Stimulated activated CD4-positive, alpha-beta T cell treated with anti-CD3 and anti-CD28 coated beads, Interleukin-2, amount 100 ng/mL, for 48 hours (primary cell): ENCODE results near the gene HSPA12B.

Experiments
- DNase-seq, 2 donors: peaks; one replicate each; pipeline ENCODE4 v3.0.0-alpha.2; 2020

Gene HSPA12B

DNA sequence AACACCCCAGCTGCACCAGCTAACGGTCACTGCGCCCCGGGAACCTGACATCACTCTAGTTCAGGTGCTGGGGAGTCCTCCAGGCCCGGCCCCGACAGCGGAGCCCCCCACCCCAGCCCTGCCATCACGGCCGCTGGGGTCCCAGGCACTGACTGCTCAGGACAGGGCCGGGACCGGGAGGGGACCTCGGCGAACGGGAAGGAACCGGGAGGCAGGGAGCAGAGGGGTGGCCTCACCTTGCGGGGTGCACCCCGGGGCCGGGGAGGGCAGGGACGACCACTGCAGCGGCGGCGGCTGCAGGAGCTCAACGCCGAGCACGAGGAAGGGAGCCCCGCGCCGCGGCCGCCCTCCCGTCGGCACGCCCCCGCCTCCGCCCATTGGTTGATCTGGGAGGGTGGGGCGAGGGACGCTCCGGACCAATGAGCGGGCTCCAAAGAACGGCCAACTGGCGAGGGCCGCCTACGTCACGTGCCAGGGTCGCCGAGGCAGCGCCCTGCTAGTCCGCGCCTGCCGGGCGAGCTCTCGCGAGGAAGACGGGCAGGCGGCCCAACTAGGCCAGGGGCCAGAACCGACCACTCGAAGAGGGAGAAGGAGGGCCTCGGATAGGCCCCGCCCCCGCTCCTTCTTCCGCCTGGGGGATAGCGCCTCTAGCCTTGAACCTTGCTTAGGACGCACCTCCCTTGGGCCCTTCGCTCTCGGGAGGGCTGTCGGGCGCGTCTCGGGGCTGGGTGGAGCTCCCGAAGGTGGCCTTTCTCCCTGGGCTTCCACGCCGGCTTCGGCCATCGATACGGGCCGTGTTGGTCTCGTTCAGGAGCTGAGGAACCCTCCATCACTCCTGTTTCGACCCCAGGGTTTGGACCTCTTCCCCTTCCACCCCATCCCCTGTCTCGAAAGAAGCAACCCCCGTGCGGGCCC is 35.2 kb downstream of the HSPA12B start, which contains the start of gene ADISSP:
Gene ADISSP (minus strand): TSS at position 327 of the 915 bp plus-strand sequence. CDS start 7,653 bp downstream, outside the sequence.
- DNase-seq: peak; percentile 94 to 96

DNA sequence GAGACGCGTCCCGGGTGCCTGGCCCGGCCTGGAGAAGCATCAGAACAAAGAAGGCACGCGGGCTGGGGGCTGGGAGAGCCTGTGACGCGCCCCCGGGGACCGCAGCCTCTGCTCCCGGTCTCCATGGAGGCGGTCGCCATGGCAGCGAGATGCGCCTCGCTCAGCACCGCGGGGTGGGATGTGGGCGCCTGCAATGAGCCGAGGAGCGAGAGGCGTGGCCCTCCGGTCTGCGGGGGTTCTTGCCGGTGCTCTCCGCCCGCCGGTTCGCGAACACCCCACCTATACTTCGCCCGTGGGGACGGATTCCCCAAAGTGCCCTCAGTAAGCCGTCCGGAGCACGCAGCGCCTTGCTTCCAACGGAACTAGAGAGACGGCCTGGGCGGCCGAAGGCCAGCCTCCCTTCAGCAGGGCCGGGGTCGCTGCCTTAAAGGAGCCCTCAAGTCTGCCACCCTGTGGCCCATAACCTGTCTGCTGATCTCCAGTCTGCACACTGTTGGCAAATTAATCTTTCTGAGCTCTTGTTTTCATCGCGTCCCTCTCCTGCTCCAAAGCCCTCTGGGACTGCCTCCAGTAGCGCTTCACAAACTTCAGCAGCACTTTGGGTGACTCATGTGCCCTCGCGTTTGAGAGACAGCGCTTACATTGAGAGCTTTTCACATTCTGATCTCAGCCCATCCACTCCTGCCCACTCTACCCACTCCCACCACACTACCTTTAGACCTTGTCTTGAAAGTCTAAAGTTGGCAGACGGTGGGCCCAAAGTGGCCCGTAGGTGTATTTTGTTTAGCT is 36.1 kb downstream of the HSPA12B start:
- peak; percentile 57 to 62 for DNase-seq

DNA sequence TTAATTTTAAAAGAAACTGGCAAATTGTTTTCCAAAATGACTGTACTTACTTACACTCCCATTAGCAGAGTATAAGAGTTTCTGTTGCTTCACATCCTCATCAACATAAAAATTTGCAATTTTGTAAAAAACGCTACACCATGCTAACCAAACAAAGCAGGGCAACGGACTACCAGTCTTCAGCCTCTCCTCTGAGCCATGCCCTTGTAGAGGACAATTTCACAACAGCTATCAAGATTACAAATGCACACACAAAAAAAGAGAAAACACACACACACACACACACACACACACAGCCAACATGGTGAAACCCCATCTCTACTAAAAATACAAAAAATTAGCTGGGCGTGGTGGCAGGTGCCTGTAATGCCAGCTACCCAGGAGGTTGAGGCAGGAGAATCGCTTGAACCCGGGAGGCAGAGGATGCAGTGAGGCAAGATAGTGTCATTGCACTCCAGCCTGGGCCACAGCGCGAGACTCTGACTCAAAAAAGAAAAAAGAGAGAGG is 39.1 kb downstream of the HSPA12B start:
- DNase-seq: no peak

DNA sequence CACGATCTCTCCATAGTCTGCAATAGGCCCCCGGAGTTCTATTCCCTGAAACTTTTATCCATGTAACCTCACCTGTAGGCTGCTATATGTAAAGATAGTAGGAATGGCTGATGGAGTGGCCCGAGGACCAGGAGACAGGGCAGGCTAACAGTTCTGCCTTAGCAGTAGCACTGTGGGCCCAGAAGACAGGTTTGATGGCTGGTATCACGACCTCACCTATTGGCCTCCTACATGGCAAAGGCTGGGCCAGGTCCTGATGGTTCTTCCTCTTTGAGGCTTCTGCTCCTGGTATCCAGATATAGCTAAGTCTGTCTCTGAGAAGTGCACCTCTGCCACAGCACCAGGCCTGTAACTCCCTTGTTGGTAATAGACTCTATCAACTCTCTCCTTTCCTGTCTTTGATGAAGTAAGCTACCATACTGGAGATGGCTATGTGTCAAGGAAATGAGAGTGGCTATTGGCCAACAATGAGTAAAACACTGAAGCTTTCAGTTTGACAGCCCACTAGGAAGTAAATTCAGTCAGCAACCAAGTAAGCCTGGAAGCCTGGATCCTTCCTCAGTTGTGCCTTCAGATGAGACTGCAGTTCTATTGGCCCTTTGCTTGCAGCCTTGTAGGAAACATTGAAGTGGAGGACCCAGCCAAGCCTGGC is 43.1 kb downstream of the HSPA12B start:
- no peak for DNase-seq

DNA sequence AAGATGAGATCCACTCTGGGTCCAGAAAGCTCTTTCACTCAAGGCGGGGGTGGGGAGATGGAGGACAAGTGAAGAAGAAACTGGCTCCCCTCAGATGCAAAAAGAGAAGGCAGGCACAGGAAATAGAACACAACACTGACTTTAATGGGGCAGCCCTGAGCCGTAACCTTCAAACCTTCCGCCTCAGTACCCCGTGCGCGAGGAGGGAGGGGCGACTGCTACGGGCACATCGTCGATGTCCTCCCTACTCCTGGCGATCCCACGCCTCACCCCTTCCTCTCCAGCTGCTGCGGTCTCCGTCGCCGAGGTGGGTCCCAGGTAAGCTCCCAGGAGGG is 44.9 kb downstream of the HSPA12B start:
- DNase-seq: no peak

DNA sequence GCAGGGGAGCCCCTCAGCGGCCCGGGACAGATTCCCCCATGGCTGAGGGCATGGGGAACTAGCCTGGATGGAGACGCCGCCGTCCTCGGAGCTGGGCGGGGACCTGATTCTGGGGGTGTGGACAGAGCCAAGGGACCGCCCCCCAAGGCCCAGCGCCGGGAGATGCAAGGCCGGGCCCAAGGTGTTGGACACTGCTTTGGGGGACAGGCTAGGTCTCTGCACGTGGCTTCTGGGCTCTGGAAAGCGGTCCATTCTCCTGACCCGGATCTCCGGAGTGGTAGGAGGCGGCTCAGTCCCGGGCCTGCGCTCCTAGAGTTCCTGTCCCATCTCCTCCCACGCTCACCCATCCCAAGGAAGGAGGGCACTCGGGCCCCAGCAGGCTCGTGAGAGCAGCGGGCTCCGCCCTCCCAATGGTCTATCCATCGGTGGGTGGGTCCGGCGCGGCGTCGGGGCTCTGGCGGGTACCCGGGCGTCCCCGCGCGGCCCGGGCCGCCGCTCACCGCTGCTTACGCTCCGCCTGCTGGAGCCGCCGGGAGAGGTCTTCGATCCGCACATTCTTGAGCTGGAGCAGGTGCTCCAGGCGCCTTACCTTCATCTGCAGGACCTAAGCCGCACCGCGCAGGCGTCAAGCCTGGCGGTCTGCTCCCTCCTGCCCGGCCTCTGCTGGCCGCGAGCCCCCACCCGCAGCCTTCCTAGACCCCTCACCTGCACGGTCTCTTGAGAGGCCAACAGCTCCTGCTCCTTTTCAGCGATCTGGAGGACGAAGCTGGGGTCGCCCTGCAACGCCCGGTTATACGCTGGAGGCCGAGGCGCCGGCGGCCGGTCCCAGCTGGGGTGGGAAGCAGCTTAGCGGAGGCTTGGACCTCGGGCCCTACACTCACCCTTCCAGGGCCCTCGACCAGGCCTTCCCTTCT is 45.5 kb downstream of the HSPA12B start:
- peak in 1 of 2 donors; percentile 52 for DNase-seq

DNA sequence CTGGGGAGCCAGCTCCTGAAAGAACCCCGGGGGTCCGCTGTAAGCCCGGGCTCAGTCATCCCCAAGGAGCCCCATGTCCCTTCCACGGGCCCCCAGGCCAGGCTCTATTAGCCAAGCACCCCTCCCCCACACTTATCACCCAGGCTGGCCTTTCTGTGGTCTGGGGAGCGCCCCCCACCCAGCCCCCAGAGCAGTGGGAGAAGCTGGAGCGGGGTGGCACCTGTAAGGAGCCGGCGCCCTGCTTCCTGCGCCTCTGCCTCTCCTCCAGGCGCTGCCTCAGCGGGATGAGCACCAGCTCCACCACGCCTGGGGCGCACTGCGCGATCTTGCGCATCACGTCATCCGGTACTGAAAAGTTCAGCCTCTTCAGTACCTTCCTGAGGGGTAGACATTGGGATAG is 46.5 kb downstream of the HSPA12B start:
- no peak for DNase-seq

DNA sequence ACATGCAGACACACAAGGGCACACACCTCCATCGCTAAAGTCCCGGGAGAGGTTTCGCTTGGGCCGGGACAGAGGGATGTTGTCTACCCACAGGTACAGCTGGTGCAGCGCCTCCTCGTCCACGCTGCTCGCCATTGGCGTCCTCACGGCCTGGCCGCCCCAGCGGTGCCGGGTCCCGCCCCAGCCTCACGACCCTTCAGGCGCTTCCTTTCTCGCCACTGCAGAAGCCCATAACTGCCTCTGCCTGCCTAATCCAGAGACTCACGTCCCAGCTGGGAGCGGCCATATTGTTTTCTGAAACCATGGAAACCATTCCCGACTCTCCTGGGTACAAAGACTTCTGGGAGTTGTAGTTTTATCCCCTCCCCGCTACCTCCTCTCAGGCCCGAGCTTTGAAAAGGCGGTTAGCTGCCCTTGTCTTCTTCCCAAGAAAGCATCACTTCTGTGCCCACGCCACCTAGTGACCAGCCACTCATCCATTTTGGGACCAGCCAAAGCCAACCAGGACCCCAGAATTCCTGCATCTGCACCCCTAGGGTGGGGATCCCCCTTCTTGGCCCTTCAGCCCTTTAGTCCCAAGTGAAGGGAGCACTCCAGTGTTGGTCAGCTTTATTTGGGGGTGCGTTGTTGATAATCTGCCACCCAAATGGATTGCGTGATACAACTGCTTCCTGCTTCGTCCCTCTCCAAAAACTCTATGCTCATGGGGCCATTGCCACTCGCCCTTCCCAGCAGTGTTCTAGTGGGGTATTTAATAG is 48.8 kb downstream of the HSPA12B start, which contains the start of gene SPEF1:
Gene SPEF1 (minus strand): TSS at position 296 of the 758 bp plus-strand sequence. CDS start 161 bp downstream, at position 135.
- DNase-seq: no peak

DNA sequence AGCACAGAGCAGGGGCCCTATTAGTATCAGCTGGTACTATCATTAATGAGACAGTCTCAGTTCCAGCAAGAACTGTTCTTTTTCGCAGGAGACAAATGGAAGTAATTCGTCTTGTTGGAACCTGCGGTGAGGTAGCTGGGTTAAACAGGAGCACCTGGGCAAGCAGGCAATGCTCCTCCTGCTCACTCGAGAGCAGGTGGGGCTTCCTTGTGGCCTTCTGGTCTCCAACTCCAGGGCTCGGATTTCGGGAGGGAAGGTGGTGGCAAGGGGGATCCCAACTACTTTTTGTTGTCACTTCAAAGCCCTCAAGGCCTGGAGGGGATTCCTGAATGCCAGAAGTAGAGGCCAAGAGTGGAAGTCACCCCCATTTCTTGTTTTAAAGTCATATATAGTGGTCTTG is 50.1 kb downstream of the HSPA12B start:
- no peak for DNase-seq

DNA sequence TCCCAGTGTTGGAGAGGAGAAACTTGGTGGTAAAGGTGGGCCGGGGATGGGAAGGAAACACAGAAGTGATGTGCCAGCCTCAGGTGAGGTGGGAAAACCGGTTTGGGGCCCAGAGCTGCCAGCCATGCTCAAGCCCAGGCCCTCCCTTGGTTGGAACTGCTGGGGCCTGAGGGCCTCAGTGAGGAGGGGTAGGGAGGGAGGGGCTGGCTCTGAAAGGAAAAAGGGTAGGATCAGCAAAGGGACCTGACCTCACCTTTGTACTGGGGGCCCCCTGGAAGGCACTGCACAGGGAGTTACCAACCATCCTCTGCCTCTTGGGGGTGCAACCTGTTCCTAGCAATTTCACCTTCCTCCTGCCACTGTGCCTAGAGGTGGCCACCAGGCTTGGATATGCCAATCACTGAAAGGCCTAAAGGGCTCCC is 50.6 kb downstream of the HSPA12B start:
- no peak for DNase-seq

DNA sequence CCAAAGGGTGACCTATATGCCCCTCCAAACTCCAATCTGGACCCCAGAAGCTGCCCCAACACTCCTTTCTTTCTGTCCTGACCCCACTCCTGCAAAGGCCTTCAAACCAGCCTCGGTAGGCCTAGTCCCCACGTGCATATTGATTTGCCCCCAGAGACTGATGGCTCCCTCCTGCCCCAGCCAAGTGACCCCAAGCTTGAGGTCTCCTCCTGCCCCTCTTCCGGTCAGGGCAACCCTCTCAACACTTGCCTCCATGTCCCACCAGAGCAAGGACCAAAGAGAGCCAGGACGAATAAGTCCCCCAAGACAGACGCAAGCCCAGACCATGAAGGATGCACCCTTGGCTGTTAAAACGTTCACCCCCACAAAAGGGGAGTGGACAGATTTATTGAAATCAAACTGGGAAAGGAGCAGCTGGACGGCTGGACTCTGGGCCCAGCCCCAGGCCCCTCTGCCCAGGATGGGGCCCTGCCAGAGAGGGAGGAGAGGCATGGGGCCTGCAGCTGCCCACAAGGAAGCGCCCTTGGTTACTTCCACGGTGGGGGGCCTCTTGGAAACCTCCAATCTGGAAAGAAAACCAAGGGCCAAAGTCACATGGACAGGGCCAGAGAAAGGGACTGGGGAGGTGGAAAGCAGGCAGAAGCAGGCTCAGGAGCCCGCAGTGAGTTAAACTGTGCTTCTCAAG is 51.2 kb downstream of the HSPA12B start:
- no peak for DNase-seq

DNA sequence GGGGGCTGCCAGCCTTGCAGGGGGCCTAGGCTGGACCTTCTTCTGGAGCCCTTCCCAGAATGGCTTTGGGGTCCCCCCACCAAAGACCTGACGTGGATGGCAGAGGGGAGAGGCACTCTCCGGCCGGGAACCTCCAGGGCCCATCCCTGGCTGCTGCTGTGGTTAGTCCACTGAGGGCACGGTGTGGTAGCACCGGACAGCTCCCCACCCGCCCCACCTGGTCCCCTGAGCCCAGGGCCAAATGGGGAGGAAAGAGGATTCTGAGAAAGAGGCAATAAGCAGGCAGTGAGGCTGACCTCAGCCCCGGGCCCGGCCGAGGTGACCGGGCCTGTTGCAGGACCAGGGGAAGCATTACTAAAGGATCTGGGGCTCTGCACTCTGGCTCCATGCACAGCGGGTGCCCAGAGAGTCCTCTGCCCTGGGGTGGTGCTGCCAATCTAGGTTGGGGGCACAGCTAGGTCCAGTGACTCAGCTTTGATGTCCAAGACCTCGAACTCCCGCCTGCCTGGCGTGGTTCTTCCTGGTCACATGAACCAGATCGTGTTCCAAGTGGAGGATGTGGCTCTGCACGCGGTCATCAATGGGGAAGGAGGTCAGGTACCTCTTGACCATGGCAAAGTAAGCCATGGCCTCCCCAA is 51.9 kb downstream of the HSPA12B start:
- DNase-seq: no peak

DNA sequence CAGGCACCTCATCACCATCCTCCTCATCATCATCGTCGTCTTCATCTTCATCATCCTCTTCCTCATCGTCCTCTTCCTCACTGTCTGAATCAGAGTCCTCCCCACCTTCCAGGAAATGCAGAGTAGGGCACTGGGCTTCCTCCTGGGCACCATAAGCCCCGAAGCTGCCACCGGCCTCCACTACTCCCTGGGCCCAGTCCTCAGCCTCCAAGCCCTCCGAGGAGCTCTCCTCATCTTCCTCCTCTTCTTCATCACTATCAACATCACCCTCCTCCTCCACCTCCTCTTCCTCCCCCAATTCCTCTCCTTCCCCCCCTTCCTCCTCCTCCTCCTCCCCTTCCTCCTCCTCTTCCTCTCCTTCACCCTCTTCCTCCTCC is 52.4 kb downstream of the HSPA12B start:
- no peak for DNase-seq

DNA sequence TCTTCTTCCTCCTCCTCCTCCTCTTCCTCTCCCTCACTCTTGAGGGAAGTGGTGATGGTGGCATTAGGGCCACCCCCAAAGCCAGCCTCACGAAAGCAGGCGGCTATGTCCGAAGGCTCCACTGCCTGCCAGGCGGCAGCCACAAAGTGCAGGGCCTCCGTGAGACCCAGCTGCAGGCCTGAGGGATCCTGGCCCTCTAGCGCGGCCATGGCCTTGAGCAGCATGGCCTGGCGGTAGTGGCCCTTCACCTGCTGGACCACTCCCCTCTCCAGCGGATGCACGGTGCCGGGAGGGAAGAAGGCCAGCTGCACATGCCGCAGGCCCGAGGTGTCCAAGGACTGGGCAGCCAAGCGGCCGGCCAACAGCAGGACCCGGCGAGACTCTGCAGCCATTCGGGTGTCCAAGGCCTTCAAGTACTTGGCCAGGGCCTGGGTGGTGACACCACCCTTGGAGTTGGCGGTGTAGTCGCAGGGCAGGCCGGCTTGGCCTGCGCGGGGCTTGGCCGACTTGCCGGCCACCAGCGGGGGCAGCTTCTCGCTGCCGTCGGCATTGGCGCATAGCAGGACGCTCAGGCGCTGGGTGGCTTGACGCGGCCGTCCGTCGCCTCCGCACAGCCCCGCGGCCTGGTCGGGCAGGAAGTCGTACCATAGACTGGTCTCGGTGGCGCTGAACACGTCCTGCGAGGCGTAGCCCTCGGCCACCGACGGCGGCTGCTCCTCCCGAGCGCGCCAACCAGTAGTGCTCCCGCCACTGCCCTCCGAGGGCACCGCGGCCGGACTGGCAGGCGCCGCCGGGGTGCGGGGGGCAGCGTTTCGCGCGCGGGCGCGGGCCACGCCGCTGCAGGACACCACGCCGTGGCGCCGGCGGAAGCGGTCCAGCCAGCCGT is 53.0 kb downstream of the HSPA12B start:
- no peak for DNase-seq

DNA sequence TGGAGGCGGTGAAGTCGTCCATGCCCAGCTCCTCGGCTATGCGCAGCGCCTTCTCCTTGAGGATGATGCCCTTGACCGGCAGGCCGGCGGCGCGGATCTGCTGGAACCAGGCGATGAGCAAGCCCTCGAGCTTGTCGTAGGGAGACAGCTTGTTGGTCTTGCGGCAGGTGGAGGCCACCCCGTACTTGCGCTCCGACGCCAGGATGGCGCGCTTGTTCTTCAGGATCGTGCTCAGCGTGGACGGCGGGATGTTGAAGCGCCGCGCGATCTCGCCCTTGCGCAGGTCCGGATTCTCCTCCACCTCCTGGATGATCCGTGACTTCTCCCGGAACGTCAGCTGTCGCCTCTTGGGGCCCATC is 53.6 kb downstream of the HSPA12B start:
- no peak for DNase-seq

DNA sequence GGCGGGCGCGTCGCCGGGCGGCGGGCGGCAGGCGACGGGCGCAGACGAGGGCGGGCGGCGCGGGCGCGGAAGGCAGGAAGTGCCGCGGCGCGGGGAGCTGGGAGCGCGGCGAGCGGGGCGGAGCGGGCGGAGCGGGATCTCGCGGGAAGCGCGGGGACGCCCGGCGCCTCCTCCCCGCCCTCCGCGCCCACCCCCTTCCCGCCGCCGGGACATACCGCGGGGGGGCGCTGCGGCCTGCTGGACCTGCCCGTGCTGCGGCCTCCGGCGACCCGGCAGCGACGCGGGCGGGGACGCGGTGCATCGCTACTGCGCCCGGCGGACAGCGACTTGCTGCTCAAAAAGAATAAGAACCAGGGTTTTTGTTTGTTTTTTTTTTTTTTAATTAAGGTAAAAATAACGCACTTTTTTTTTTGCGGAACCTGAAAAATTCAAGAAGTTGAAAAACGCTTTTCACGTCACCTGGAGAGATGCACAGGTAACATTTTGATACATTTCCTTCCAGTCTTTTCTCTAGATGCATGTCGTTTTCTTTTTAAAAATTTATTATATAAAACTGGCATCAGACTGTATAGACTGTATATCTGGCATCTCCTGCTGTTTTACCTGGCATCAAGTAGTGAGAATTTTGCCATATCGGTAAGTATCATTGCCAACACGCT is 54.3 kb downstream of the HSPA12B start, which contains the start of gene CENPB:
Gene CENPB (minus strand): TSS at position 76 of the 659 bp plus-strand sequence. CDS start 257 bp downstream, outside the sequence.
- peak; percentile 91 to 95 for DNase-seq

DNA sequence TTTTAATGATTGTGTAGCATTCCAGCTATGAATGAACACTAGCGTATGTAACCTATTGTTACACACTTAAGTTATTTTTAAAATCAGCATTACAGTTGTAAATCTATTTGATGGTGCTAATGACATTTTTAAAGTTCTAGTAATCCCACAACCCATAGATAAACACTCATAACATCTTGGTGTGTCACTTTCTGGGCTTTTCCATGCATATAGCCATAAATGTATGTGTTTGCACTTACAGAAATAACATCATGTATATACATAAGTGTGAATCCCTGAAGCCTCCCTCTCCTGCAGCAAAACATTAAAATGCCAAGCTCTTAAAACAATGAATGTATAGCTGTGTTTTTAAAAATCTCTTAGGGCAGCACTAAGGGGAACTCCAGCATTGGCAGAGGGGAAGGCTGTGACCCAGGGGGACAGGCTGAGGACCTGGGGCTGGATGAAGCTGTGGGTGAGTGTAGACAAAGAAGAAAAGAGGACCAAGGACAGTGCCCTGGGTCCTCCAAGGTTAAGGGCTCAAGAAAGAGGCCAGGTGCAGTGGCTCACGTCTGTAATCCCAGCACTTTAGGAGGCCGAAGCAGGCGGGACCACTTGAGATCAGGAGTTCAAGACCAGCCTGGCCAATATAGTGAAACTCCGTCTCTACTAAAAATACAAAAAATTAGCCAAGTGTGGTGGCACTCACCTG is 55.0 kb downstream of the HSPA12B start:
- DNase-seq: no peak

DNA sequence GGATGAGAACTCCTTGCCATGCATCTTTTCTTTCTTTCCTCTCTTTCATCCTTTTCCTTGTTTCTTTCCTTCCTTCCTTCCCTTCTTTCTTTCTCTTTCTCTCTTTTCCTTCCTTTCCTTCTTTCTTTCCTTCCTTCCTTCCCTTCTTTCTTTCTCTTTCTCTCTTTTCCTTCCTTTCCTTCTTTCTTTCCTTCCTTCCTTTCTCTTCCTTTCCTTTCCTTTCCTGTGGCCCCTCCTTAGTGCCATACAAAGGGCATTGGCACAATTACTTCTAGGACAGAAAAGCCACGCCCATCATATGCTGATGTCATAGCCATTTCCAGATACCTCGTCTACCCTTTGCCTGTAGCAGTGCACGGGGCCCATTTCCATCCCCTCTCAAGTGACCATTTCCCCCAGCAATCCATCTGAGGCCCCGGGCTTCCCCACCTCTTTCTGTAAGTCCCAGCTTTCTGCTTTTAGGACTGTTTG is 56.2 kb downstream of the HSPA12B start:
- no peak for DNase-seq
